ENCODE measurements around the gene HOMER2.
"Not testable (repeated sequence)": the region's sequence is repeated elsewhere in the genome, so short reads cannot be mapped to it uniquely, and the experiment has no call there.

HOMER2 gene

GRCh38 chr15:82894971-82895520 is 57.5 kb downstream of the HOMER2 start:
- peaks cover 11% of the 10 kb centered on the region for H3K4me1 ChIP-seq (ENCODE audit: insufficient read depth, low read length)
- no peak overlapping the region for H3K4me3 ChIP-seq (ENCODE audit: low read length)
- no peaks in the 10 kb centered on the region for H3K27me3 ChIP-seq (ENCODE audit: insufficient read depth, low read length)
- H3K27ac ChIP-seq (ENCODE audit: low read depth, low read length), result peak overlapping the region; percentile 15; the same call in 1 of the 2 replicates
- no peak overlapping the region for H3K9ac ChIP-seq (ENCODE audit: low read depth, low read length)
- 32% methylated on average over 4 of the region's 4 CpGs for WGBS
- no peaks in the 10 kb centered on the region for H3K9me3 ChIP-seq (ENCODE audit: insufficient read depth, low read depth, low read length)
- no peaks in the 10 kb centered on the region for H3K36me3 ChIP-seq (ENCODE audit: insufficient read depth, low read length)

GRCh38 chr15:82893473-82893872 is 59.0 kb downstream of the HOMER2 start:
- not testable (repeated sequence) for H3K36me3 ChIP-seq (ENCODE audit: insufficient read depth, low read length); H3K27ac ChIP-seq (ENCODE audit: low read depth, low read length); H3K27me3 ChIP-seq (ENCODE audit: insufficient read depth, low read length); H3K9me3 ChIP-seq (ENCODE audit: insufficient read depth, low read depth, low read length); H3K4me3 ChIP-seq (ENCODE audit: low read length); H3K9ac ChIP-seq (ENCODE audit: low read depth, low read length)
- 94% methylated on average over 12 of the region's 12 CpGs for WGBS
- H3K4me1 ChIP-seq (ENCODE audit: insufficient read depth, low read length), result peaks cover 11% of the 10 kb centered on the region

DNA sequence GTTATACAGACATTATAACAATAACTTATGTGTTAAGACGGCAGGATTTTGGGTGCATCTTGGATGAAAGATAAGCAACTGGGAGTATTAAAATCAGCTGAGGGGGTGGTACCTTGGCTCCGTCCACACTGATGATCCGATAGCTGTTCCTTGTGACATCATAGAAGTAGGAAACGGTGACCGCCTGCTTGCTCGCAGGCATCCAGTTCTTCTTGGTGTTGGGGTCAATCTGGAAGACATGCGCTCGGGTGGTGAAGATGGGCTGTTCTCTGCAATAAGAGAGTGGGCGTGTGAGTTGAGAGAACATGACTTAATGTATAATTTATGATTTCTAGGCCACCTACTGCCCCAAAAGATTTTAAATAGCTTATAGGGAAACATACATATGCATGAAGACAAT is 59.9 kb downstream of the HOMER2 start:
- Histone ChIP-seq H3K27me3 (ENCODE audit: insufficient read depth, low read length) (no peaks in the 10 kb centered on the region), H3K4me3 (ENCODE audit: low read length) (no peak overlapping the region)
- WGBS, result 89% methylated on average over 8 of the region's 9 CpGs

DNA sequence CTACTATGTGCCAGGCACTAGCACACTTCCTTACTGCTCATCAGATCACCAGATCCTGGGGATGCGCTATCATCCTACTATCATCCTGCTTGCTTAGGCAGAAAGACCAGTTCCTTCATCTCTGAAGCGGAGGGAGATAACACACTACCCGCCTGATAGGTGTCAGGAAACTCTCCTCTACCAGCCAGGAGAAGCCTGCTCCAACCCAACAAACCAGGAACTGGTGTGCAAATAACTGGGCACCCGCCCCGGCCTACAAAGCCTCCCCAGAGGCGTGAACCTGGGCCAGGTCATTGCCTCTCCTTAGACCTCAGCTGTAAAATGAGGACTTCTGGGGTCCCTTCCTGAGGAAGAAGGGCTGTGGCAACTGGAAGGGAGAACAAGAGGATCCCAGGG is 61.5 kb downstream of the HOMER2 start:
- H3K4me1 ChIP-seq (ENCODE audit: insufficient read depth, low read length), result peaks cover 11% of the 10 kb centered on the region
- H3K9ac ChIP-seq (ENCODE audit: low read depth, low read length), result no peak overlapping the region
- no peaks in the 10 kb centered on the region for H3K36me3 ChIP-seq (ENCODE audit: insufficient read depth, low read length)
- H3K27me3 ChIP-seq (ENCODE audit: insufficient read depth, low read length), result no peaks in the 10 kb centered on the region
- H3K27ac ChIP-seq (ENCODE audit: low read depth, low read length), result no peak overlapping the region
- WGBS, result 90% methylated on average over 6 of the region's 6 CpGs
- no peaks in the 10 kb centered on the region for H3K9me3 ChIP-seq (ENCODE audit: insufficient read depth, low read depth, low read length)
- no peak overlapping the region for H3K4me3 ChIP-seq (ENCODE audit: low read length)

More for the DNA sequence above, 59.9 kb downstream of the HOMER2 start:
- Histone ChIP-seq H3K36me3 (ENCODE audit: insufficient read depth, low read length) (no peaks in the 10 kb centered on the region), H3K9ac (ENCODE audit: low read depth, low read length) (no peak overlapping the region), H3K9me3 (ENCODE audit: insufficient read depth, low read depth, low read length) (no peaks in the 10 kb centered on the region), H3K27ac (ENCODE audit: low read depth, low read length) (no peak overlapping the region), H3K4me1 (ENCODE audit: insufficient read depth, low read length) (peaks cover 11% of the 10 kb centered on the region)

- H3K9ac ChIP-seq (ENCODE audit: low read depth, low read length), result no peak overlapping the region
- no peaks in the 10 kb centered on the region for H3K36me3 ChIP-seq (ENCODE audit: insufficient read depth, low read length)
- H3K4me3 ChIP-seq (ENCODE audit: low read length), result no peak overlapping the region
- H3K27me3 ChIP-seq (ENCODE audit: insufficient read depth, low read length), result no peaks in the 10 kb centered on the region
- H3K9me3 ChIP-seq (ENCODE audit: insufficient read depth, low read depth, low read length), result no peaks in the 10 kb centered on the region
- peaks cover 10% of the 10 kb centered on the region for H3K4me1 ChIP-seq (ENCODE audit: insufficient read depth, low read length)
- H3K27ac ChIP-seq (ENCODE audit: low read depth, low read length), result no peak overlapping the region
- 93% methylated on average over 9 of the region's 9 CpGs for WGBS
Observed at GRCh38 chr15:82890338-82890994, 62.1 kb downstream of the HOMER2 start.

GRCh38 chr15:82882273-82882928 is 70.1 kb downstream of the HOMER2 start:
- H3K36me3 ChIP-seq (ENCODE audit: insufficient read depth, low read length), result no peaks in the 10 kb centered on the region
- no peaks in the 10 kb centered on the region for H3K4me1 ChIP-seq (ENCODE audit: insufficient read depth, low read length)
- WGBS, result 77% methylated on average over 5 of the region's 5 CpGs
- no peak overlapping the region for H3K27ac ChIP-seq (ENCODE audit: low read depth, low read length)
- no peaks in the 10 kb centered on the region for H3K27me3 ChIP-seq (ENCODE audit: insufficient read depth, low read length)
- H3K9ac ChIP-seq (ENCODE audit: low read depth, low read length), result no peak overlapping the region
- no peaks in the 10 kb centered on the region for H3K9me3 ChIP-seq (ENCODE audit: insufficient read depth, low read depth, low read length)
- no peak overlapping the region for H3K4me3 ChIP-seq (ENCODE audit: low read length)

DNA sequence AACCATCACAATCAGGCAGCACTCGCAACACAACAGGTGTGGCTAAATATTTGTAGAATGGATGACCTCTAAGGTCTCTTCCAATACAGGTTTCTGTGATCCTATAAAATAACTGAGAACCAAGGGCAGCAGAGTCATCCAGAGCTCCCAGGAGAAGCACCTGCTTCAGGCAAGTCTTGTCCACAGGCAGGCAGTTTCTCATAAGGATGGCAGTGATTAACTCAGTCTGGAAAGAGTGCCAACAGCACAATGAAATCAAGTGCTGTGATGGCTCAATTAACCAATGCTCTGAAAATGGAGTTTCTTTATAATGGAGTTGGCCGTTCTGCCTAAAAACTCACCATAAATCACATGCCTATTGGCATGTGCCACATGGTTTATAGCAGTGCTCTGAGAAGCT is 70.8 kb downstream of the HOMER2 start:
- Histone ChIP-seq H3K27me3 (ENCODE audit: insufficient read depth, low read length) (no peaks in the 10 kb centered on the region), H3K9ac (ENCODE audit: low read depth, low read length) (no peak overlapping the region), H3K4me1 (ENCODE audit: insufficient read depth, low read length) (no peaks in the 10 kb centered on the region), H3K9me3 (ENCODE audit: insufficient read depth, low read depth, low read length) (no peaks in the 10 kb centered on the region), H3K36me3 (ENCODE audit: insufficient read depth, low read length) (no peaks in the 10 kb centered on the region), H3K27ac (ENCODE audit: low read depth, low read length) (no peak overlapping the region), H3K4me3 (ENCODE audit: low read length) (no peak overlapping the region)
- 93% methylated on average over 2 of the region's 2 CpGs for WGBS

GRCh38 chr15:82880704-82881103 is 71.8 kb downstream of the HOMER2 start:
- H3K27ac ChIP-seq (ENCODE audit: low read depth, low read length), result no peak overlapping the region
- WGBS, result 87% methylated on average over 6 of the region's 6 CpGs

GRCh38 chr15:82878325-82878724 is 74.2 kb downstream of the HOMER2 start:
- Histone ChIP-seq H3K9me3 (ENCODE audit: insufficient read depth, low read depth, low read length) (no peaks in the 10 kb centered on the region), H3K27ac (ENCODE audit: low read depth, low read length) (no peak overlapping the region), H3K9ac (ENCODE audit: low read depth, low read length) (no peak overlapping the region), H3K4me1 (ENCODE audit: insufficient read depth, low read length) (no peaks in the 10 kb centered on the region), H3K36me3 (ENCODE audit: insufficient read depth, low read length) (no peaks in the 10 kb centered on the region), H3K27me3 (ENCODE audit: insufficient read depth, low read length) (no peaks in the 10 kb centered on the region), H3K4me3 (ENCODE audit: low read length) (no peak overlapping the region)
- 87% methylated on average over 5 of the region's 5 CpGs for WGBS

More at GRCh38 chr15:82880704-82881103, 71.8 kb downstream of the HOMER2 start:
- Histone ChIP-seq H3K9me3 (ENCODE audit: insufficient read depth, low read depth, low read length) (no peaks in the 10 kb centered on the region), H3K4me1 (ENCODE audit: insufficient read depth, low read length) (no peaks in the 10 kb centered on the region), H3K27me3 (ENCODE audit: insufficient read depth, low read length) (no peaks in the 10 kb centered on the region), H3K9ac (ENCODE audit: low read depth, low read length) (no peak overlapping the region), H3K4me3 (ENCODE audit: low read length) (no peak overlapping the region), H3K36me3 (ENCODE audit: insufficient read depth, low read length) (no peaks in the 10 kb centered on the region)

GRCh38 chr15:82877825-82878224 is 74.7 kb downstream of the HOMER2 start:
- no peaks in the 10 kb centered on the region for H3K27me3 ChIP-seq (ENCODE audit: insufficient read depth, low read length)
- no peaks in the 10 kb centered on the region for H3K9me3 ChIP-seq (ENCODE audit: insufficient read depth, low read depth, low read length)
- H3K36me3 ChIP-seq (ENCODE audit: insufficient read depth, low read length), result no peaks in the 10 kb centered on the region
- WGBS, result 84% methylated on average over 2 of the region's 2 CpGs
- H3K4me1 ChIP-seq (ENCODE audit: insufficient read depth, low read length), result no peaks in the 10 kb centered on the region
- H3K27ac ChIP-seq (ENCODE audit: low read depth, low read length), result no peak overlapping the region
- no peak overlapping the region for H3K9ac ChIP-seq (ENCODE audit: low read depth, low read length)
- no peak overlapping the region for H3K4me3 ChIP-seq (ENCODE audit: low read length)

GRCh38 chr15:82875411-82876003 is 77.0 kb downstream of the HOMER2 start:
- H3K36me3 ChIP-seq (ENCODE audit: insufficient read depth, low read length), result no peaks in the 10 kb centered on the region
- no peak overlapping the region for H3K4me3 ChIP-seq (ENCODE audit: low read length)
- no peaks in the 10 kb centered on the region for H3K27me3 ChIP-seq (ENCODE audit: insufficient read depth, low read length)
- no peaks in the 10 kb centered on the region for H3K9me3 ChIP-seq (ENCODE audit: insufficient read depth, low read depth, low read length)
- no peaks in the 10 kb centered on the region for H3K4me1 ChIP-seq (ENCODE audit: insufficient read depth, low read length)
- no peak overlapping the region for H3K9ac ChIP-seq (ENCODE audit: low read depth, low read length)
- WGBS, result 88% methylated on average over 7 of the region's 7 CpGs
- H3K27ac ChIP-seq (ENCODE audit: low read depth, low read length), result no peak overlapping the region

Measured in HUES64 (cell line).